ENCODE measurements around the gene CDH4. TPM values are rescaled to one million over a fixed set of nuclear protein-coding genes. Genes with fewer than 3 reads are reported as not detected.
A peak's percentile ranks its signal among the peaks of the same experiment; 100 is the strongest.
"Not testable (repeated sequence)": the region's sequence is repeated elsewhere in the genome, so short reads cannot be mapped to it uniquely, and the experiment has no call there.

Gene CDH4
- total RNA-seq, 1 experiment from 2014 or later: not detected

DNA sequence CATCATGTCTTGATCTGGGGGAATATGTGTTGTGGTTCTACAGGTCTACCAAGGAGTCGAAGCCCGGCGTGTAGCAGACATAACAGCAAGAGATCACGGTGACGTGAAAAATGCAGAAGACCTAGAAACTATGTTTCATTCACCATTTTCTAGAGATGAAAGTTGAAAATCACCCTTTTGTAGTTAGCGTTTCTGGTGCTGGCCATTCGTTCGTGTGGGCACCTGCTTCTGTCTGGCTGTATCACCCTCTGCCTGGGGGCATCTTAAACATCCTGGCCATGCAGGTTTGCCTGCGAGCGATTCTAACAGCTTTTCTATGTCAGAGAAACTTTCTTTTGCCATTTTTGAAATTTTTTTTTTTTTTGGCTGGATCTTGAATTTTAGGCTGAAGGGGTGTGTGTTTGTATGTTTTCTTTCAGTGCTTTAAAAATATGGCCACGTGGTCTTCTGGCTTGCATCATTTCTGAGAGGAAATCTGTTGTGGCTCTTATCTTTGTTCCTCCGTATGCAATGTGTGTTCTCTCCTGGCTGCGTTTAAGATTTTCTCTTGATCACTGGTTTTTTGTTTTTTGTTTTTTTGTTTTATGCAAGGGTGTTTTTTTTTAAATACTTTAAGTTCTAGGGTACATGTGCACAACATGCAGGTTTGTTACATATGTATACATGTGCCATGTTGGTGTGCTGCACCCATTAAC, 226.7 kb downstream of the CDH4 start:
- intact Hi-C loops (cut with micrococcal nuclease; ENCODE audit: unreplicated experiment): no loop called here
- no peak for DNase-seq

DNA sequence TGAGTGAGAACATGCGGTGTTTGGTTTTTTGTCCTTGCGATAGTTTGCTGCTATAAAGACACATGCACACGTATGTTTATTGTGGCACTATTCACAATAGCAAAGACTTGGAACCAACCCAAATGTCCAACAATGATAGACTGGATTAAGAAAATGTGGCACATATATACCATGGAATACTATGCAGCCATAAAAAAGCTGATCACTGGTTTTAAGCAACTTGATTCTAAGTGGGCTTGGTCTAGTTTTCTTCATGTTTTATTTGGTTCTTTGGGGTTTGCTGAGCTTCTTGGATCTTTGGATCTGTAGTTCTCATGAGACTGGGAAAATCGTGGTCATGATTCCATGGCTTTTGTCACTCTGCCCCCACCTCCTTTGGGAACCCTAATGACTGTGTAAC, 227.4 kb downstream of the CDH4 start:
- peaks cover 19% of the 10 kb centered on the region for H3K9me3 Mint-ChIP-seq (ENCODE audit: unreplicated experiment)
- H3K36me3 ChIP-seq (ENCODE audit: control insufficient read depth, insufficient read depth, low read length); H3K36me3 Mint-ChIP-seq (ENCODE audit: insufficient read depth, unreplicated experiment); H3K4me3 Mint-ChIP-seq (ENCODE audit: unreplicated experiment); H3K27me3 ChIP-seq (replicated peaks; ENCODE audit: control insufficient read depth, insufficient read depth, low read length); BruUV-seq (replicated peaks); H3K27ac Mint-ChIP-seq (ENCODE audit: unreplicated experiment); H3K4me3 ChIP-seq (ENCODE audit: low read depth, low read length); DNase-seq; CTCF ChIA-PET; H3K9me3 ChIP-seq; H3K4me1 ChIP-seq; intact Hi-C loops (cut with micrococcal nuclease; ENCODE audit: unreplicated experiment); POLR2A ChIA-PET; H3K4me1 Mint-ChIP-seq (ENCODE audit: low read depth, unreplicated experiment): not testable (repeated sequence)
- peaks cover 24% of the 10 kb centered on the region for H3K27me3 Mint-ChIP-seq (ENCODE audit: insufficient read depth, unreplicated experiment)

More for the DNA sequence above, 226.7 kb downstream of the CDH4 start:
- Histone ChIP-seq H3K4me3 (ENCODE audit: low read depth, low read length) (no peak overlapping the region), H3K4me1 (no peaks in the 10 kb centered on the region), H3K27me3 (replicated peaks; ENCODE audit: control insufficient read depth, insufficient read depth, low read length) (no peaks in the 10 kb centered on the region), H3K36me3 (ENCODE audit: control insufficient read depth, insufficient read depth, low read length) (no peaks in the 10 kb centered on the region), H3K9me3 (peaks cover 6% of the 10 kb centered on the region)
- H3K4me1 Mint-ChIP-seq (ENCODE audit: low read depth, unreplicated experiment): no peaks in the 10 kb centered on the region
- H3K9me3 Mint-ChIP-seq (ENCODE audit: unreplicated experiment): peaks cover 12% of the 10 kb centered on the region
- BruUV-seq (replicated peaks): no TSS peak
- TF ChIP-seq, protein P1, sequence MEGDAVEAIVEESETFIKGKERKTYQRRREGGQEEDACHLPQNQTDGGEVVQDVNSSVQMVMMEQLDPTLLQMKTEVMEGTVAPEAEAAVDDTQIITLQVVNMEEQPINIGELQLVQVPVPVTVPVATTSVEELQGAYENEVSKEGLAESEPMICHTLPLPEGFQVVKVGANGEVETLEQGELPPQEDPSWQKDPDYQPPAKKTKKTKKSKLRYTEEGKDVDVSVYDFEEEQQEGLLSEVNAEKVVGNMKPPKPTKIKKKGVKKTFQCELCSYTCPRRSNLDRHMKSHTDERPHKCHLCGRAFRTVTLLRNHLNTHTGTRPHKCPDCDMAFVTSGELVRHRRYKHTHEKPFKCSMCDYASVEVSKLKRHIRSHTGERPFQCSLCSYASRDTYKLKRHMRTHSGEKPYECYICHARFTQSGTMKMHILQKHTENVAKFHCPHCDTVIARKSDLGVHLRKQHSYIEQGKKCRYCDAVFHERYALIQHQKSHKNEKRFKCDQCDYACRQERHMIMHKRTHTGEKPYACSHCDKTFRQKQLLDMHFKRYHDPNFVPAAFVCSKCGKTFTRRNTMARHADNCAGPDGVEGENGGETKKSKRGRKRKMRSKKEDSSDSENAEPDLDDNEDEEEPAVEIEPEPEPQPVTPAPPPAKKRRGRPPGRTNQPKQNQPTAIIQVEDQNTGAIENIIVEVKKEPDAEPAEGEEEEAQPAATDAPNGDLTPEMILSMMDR (IDR thresholded peaks at IDR 0.05; ENCODE audit: insufficient read depth in 1 of 2, low read depth in 1 of 2, low read length in 1 of 2, severe bottlenecking in 1 of 2, unreplicated experiment in 1 of 2): no peak
- H3K27ac Mint-ChIP-seq (ENCODE audit: unreplicated experiment): no peak overlapping the region
- ChIA-PET CTCF (no interaction called here), POLR2A (no interaction called here)
- peaks cover 5% of the 10 kb centered on the region for H3K36me3 Mint-ChIP-seq (ENCODE audit: insufficient read depth, unreplicated experiment)
- H3K4me3 Mint-ChIP-seq (ENCODE audit: unreplicated experiment): no peak overlapping the region
- peaks cover 18% of the 10 kb centered on the region for H3K27me3 Mint-ChIP-seq (ENCODE audit: insufficient read depth, unreplicated experiment)

DNA sequence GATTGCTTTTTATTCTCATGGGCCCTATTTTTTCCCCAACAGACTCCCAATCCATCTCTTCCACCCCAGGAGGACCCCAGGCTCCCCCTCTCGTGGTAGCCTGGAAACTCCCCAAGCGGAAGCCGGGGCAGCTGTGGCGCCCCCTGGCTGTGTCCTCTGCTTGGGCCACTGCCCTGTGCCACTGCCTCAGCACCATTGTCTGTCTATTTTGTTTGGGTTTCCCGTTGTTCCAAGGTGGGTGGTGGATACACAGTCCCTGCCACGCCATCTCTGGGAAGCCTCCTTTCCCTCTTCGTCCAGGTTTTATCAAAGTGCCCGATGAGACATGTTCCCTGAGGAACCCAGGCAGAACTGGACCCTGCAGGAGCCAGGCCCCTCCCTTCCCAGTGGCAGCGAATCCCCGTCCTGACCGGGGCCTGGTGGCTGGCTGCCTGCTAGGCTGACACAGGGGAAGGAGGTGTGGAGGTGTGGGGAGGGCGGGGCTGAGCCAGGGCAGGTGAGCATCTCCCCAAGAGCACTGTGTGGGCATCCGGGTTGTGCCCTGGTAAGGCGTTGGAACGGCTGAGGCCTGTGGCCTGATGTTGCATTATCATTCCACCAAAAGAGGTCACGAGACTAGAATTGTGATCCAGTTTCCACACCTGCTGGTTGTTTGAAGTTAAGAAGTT, 228.2 kb downstream of the CDH4 start:
- H3K9me3 Mint-ChIP-seq (ENCODE audit: unreplicated experiment): peaks cover 21% of the 10 kb centered on the region
- no peak overlapping the region for H3K27ac Mint-ChIP-seq (ENCODE audit: unreplicated experiment)
- no peak overlapping the region for H3K4me3 Mint-ChIP-seq (ENCODE audit: unreplicated experiment)
- ChIA-PET POLR2A (no interaction called here), CTCF (no interaction called here)
- intact Hi-C loops (cut with micrococcal nuclease; ENCODE audit: unreplicated experiment): no loop called here
- Histone ChIP-seq H3K27me3 (replicated peaks; ENCODE audit: control insufficient read depth, insufficient read depth, low read length) (no peaks in the 10 kb centered on the region), H3K4me3 (ENCODE audit: low read depth, low read length) (no peak overlapping the region), H3K36me3 (ENCODE audit: control insufficient read depth, insufficient read depth, low read length) (no peaks in the 10 kb centered on the region), H3K4me1 (no peaks in the 10 kb centered on the region), H3K9me3 (peaks cover 6% of the 10 kb centered on the region)
- peaks cover 24% of the 10 kb centered on the region for H3K27me3 Mint-ChIP-seq (ENCODE audit: insufficient read depth, unreplicated experiment)
- TF ChIP-seq, protein P1 (IDR thresholded peaks at IDR 0.05; ENCODE audit: insufficient read depth in 1 of 2, low read depth in 1 of 2, low read length in 1 of 2, severe bottlenecking in 1 of 2, unreplicated experiment in 1 of 2): peak in 1 of 2 experiments; percentile 22
- no TSS peak for BruUV-seq (replicated peaks)
- H3K36me3 Mint-ChIP-seq (ENCODE audit: insufficient read depth, unreplicated experiment): peaks cover 5% of the 10 kb centered on the region
- H3K4me1 Mint-ChIP-seq (ENCODE audit: low read depth, unreplicated experiment): no peaks in the 10 kb centered on the region
- DNase-seq: no peak
